Fibroblast of lung (primary cell): ENCODE measurements around the gene KCNC2.

Source experiments
- CTCF ChIP-seq, 2 donors: IDR thresholded peaks in 1 of 2; conservative IDR thresholded peaks in 1 of 2; 1 replicate in 1 of 2; 2 replicates in 1 of 2; pipeline ENCODE4 v1.5.1; 2011 to 2012; ENCODE audit warnings: low read length in 2 of 2, control low read depth in 1 of 2, inconsistent platforms in 1 of 2, low read depth in 1 of 2, mild to moderate bottlenecking in 1 of 2
- EZH2 ChIP-seq: IDR thresholded peaks from 2 replicates; pipeline ENCODE4 v1.5.1; 2012; ENCODE audit warnings: low read length, control low read depth, mild to moderate bottlenecking; ENCODE audit errors: missing control alignments

- no peak for TF ChIP-seq CTCF (conservative IDR thresholded peaks at IDR 0.05 in 1 of 2, IDR thresholded peaks at IDR 0.05 in 1 of 2; ENCODE audit: low read depth in 1 of 2, low read length in 2 of 2)
- no peak for TF ChIP-seq EZH2
Measured at GRCh38 chr12:75042125-75042524, 167.5 kb downstream of the KCNC2 start.
